NCI-H1436 treated with DMSO at 0.1 percent for 48 hours (cell line): ENCODE data around the gene TCEANC2.
"Not testable (repeated sequence)": the region's sequence is repeated elsewhere in the genome, so short reads cannot be mapped to it uniquely, and the experiment has no call there.

Source experiments
- DNase-seq: peaks from one replicate; lab custom pipeline; 2025; lab: John Stamatoyannopoulos, UW

TCEANC2 gene

GRCh38 chr1:54027848-54028247, 25.6 kb upstream of the TCEANC2 start:
- no peak for DNase-seq

DNA sequence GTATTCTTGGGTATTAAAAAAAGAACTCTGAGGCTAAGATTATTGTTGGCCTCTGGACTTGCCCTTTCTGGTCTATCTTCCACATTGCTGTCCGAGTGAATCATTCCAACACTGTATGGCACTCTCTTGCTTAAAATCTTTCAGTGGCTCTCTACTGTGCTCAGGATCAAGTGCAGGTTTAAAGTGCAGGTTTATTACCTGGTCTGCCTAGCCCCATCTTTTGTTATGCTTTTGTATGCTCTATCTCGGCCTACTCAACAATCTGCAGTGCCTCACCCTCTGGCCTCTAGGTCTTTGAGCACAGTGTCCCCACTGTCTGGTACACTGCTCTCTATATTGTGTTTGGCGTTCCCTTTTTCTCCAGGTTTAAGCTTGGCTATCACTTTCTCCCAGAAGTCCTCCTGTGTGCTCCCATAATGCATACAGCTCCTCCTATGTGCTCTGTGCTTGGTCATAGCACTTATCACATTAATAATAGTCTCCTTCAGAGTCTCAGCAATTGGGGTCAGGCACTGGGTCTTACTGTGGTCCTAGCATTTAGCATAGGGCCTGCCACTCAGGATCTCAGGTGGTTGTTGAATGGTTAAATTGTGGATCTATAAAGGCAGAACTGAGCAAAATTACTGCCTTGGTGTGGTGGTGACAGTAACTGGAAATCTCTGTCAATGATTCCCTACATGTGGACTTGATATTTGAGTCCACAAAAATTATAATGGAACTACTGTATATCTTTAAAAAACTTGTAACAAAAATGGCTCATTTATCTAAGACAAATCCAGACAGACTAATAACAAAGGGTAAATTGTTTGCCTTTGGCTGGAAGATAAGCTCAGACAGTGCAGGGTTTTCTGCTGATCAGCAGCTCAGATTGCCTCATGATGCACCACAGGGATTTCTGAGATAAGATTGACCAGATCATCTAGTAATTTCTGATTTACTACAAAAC, 24.8 kb upstream of the TCEANC2 start:
- no peak for DNase-seq

- DNase-seq = no peak
These were observed 15.9 kb upstream of the TCEANC2 start for GRCh38 chr1:54037476-54037875.

DNA sequence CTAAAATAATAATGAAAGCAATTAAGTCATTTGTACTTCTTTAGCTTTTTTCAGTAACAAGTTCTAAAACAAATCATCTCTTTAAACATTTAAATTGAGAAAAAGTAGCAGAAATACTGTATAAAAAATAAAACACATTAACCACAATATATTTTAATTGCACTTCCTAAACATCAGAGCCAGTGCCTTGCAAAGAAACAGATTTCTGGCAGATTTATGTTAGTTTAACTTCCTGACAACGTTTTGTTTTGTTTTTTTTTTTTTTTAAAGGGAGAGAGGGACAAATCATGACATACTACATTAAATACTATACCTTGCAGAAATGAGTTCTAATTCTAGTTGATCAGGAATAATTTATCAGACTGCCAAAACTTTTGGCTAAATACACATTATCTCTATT, 11.6 kb upstream of the TCEANC2 start:
- DNase-seq = no peak

DNA sequence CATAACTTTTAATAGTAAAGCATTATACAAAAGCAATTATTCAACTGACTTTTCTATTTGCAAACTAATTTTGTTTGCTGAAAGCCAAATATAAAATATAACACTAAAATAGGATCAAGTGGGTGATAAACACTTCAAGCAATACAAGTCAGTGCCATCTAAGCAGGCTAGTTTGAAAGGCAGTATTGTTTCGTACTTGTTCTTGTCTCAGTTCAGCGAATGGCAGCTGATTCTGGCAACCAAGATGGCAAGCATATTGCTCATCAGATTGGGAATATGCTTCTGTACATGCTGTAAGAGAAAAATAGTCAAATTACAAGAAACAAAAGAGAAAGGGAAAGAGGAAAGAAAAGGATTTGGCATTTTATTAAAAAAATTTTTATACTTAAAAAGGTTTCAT, 7.9 kb upstream of the TCEANC2 start:
- no peak for DNase-seq

GRCh38 chr1:54046671-54047383, 6.6 kb upstream of the TCEANC2 start:
- no peak for DNase-seq

DNA sequence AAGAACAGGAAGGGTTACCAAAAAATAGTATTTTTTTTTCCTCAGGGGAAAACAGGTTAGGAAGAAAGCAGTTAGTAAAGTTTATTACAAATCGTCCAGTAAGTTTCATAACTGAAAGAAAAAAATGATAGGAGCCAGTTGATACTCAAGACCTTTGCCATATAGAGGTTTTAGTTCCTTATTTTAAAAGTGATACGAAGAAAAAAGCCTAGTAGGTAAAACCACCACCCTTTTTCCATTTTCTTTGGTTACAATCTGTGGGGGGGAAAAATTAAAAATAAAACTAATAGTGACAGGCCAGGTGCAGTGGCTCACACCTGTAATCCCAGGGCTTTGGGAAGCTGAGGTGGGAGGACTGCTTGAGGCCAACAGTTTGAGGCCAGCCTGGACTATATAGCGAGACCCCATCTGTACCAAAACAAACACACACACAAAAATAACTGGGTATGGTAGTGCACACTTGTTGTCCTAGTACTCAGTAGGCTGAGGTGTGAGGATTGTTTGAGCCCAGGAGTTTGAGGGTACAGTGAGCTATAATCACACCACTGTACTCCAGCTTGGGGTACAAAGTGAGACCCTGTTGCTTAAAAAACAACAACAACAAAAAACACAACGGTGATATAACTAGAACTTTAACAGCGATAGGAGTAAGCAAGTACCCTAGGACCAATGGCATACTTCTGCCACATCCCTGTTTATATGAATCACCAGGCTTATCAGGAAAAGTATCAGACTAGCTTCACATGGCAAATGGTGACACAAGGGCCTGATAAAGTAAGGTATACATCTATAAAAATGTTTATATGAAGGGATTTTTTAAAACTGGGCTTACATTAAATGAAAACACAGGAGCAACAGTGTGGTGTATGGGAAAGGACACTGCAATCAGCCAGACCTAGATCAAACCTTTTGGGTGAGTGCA, 5.8 kb upstream of the TCEANC2 start:
- DNase-seq = no peak

GRCh38 chr1:54050435-54050834, 3.0 kb upstream of the TCEANC2 start:
- DNase-seq = not testable (repeated sequence)

DNA sequence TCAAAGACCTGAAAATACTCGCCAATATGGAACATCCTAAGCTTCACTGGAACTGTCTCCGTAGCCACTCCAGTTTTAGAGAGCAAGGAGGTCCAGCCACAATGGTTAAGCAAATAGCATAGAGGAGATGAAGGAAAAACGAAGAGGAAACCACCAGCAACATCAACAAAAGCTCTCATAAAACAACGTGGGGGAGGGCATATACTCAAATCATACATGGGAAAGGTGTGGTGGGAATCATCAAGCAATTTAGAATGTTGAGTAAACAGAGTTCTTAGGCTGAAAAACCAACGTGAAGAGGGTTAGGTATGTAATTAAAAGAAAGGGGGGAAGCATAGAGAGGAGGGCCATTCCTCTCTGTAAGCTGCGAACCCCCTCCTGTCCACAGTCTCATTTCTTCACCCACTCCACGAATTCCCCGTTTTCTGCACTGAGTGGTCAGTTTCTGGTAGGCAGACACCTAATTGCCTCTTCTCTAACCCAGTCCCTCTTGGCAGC, 1.4 kb upstream of the TCEANC2 start:
- DNase-seq = no peak

GRCh38 chr1:54052431-54052933, 926 bp upstream of the TCEANC2 start:
- DNase-seq = no peak

- DNase-seq = no peak
These were observed 483 bp downstream of the TCEANC2 start for GRCh38 chr1:54053745-54054437.

DNA sequence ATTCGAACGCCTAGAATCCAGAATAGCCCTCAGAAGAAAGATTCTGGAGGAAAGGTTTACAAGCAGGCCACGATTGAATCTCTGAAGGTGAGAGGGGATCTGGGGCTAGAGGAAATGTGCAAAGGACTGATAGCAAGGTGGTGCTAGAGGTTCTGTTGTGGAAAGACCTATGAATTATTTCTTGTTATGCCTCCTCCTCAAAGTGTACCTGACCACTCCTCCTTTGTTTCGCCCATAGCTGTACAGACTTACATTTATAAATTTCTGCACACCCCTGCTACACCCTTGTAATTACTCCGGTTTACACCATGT, 986 bp downstream of the TCEANC2 start:
- no peak for DNase-seq

DNA sequence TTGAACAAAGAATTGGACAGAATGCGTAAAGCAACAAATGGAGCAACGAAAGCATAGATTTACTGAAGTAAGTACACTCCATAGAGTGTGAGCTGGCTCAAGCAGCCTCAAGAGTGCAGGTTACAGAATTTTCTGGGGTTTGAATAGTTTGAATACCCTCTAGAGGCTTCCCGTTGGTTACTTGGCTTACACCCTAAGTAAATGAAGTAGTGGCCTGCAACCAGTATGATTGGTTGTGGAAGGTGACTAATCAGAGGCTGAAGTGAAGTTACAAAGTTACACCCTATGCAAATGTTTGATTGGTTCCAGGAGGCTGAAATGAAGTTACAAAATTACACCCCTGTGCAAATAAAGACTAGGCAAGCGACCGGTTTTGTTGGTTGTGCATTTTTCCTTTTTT, 10.9 kb downstream of the TCEANC2 start:
- DNase-seq = no peak

DNA sequence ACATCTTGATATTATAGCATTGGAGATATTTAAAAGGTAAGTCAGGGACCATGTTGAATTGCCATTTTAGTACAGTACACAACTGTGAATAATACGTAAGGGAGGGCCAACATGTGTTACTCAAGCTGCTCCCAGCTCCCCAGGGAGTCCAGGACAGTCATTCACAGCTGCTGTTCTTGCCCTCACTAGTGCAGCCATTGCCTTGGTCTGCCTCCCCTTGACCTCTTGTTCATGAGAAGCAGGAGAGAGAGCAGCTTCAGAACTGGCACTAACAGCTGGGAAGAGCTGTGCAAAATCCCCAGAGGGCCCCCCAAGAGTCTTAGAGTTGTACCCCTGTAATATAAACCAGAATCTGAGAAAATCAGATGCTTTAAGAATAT, 16.4 kb downstream of the TCEANC2 start:
- no peak for DNase-seq

DNA sequence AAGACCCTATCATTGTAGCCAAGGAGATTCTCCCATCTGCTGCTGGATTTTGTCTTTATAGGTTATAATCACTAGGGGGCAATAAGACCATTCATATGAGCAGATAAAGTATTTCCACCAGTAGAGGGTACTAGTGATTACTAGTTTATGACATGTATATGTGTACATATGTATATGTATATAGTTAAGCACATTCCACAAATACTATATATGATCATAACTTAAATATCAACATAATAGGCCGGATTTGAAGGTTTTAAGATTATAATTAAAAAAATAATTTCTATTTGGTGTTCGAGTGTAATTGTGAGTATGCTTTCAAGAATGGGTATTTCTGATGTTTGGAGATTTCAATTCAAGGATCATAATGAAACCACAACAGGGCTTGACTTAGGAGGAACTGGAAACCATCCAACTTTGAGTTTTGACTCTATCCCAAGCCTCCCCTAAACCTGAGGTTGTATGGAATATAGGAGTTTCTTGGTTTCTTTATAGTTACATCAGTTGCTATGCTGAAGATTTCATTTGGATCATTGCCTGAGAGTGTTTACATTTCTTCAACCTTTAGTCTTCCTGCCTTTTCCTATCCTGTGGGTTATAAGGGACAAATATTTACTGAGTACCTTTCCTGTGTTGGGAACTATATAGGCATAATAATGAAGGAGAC, 16.9 kb downstream of the TCEANC2 start:
- DNase-seq = no peak

GRCh38 chr1:54077359-54077758, 24.0 kb downstream of the TCEANC2 start:
- no peak for DNase-seq

- no peak for DNase-seq
These were observed 27.2 kb downstream of the TCEANC2 start for GRCh38 chr1:54080598-54081049.

DNA sequence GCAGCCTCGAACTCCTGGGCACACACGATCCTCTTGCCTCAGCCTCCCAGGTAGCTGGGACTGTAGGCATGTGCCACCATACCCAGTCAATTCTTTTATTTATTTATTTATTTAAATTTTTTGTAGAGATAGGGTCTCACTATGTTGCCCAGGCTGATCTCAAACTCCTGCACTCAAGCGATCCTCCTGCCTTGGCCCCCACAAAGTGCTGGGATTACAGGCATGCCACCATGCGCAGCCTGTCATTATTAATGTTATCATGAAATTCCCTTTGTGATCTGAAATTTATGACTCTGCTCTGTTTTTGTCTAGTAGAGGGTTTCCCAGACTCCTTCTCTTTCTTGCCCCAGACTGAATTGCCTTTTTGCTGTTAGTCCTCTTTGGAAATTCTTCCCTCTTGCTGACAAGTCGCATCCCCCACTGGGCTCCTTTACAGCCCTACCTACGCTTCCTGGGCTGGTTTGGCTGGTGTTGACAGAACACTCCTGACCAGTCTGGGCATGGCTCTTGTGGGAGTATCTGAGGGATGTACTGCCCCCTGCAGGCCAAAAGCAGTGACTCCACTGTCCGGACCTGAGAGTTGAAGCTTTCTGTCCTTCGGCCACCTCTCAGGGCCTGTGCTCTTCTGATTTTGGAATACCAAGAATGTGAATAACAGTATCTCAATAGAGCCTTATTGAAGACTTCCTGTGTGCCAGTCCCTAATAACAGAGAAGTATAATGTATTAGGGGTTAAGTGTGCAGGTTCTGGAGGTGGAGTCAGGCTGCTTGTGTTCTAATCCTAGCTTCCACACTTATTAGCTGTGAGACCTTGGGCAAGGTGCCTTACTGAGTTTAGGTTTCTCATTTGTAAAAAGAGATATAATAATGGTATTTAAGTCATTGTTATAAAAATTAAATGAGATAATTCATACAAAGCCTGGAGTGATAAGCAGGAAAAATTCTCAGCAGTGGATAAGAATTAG, 28.2 kb downstream of the TCEANC2 start:
- DNase-seq = no peak

GRCh38 chr1:54084794-54085193, 31.4 kb downstream of the TCEANC2 start:
- no peak for DNase-seq

GRCh38 chr1:54086754-54087153, 33.3 kb downstream of the TCEANC2 start:
- DNase-seq = no peak
